ENCODE measurements around the gene RHO. TPM values are rescaled to one million over a fixed set of nuclear protein-coding genes. Genes with fewer than 3 reads are reported as not detected.

RHO gene
- total RNA-seq, 2 experiments from 2014 or later: not detected

GRCh38 chr3:129558081-129558771, 29.8 kb downstream of the RHO start:
- H3K36me3 Mint-ChIP-seq: no peaks in the 10 kb centered on the region
- H3K4me1 Mint-ChIP-seq: peaks cover 27% of the 10 kb centered on the region
- CTCF ChIA-PET: interaction anchor here (0.7 kb wide), 1 partner anchor 68 kb away, joined by 3 read pairs; no protein-coding TSS in a partner anchor
- H3K27ac Mint-ChIP-seq: no peak overlapping the region
- DNase-seq (no peak), ATAC-seq (peak; percentile 28)
- peaks cover 12% of the 10 kb centered on the region for H3K27me3 Mint-ChIP-seq
- H3K9me3 Mint-ChIP-seq (ENCODE audit: low read depth): no peaks in the 10 kb centered on the region
- H3K4me3 Mint-ChIP-seq: no peak overlapping the region

DNA sequence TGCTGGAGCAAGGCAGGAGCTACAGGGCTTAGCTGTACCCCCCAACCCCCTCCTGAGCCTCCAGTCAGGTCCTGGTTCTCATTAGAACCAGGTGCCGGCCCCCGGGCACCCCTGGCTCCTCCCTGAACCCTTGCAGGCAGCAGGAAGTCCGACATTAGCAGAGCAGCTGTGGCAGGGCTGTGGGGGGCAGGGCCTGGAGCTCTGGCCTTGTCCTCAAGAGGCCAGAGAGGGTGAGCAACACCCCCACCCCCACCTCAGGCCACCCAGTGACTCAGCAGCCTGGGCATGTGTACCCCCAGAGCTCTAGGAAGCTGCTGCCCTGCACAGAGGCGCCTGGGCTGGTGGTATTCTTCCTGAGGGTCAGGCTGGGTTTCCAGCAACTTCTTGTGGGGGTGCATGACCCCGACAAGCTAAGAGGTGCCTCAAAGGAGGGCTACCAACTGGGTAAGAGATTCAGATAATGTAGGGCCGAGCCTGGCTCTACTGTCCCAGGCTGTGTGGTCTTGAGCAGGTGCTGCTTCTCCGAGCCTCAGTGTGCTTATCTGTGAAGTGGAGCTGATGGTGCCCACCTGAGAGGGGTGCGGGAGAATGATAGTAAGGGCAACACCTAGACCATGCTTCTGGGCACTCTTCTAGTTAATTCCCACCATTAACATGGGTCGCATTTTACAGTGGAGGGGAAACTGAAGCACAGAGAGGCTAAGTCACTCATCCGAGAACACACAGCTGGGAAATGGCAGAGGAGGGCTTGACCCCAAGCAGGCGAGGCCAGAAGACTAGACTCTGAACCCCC, 30.5 kb downstream of the RHO start:
- H3K4me1 Mint-ChIP-seq: peaks cover 22% of the 10 kb centered on the region
- H3K27me3 Mint-ChIP-seq: peaks cover 9% of the 10 kb centered on the region
- ATAC-seq (no peak), DNase-seq (no peak)
- CTCF ChIA-PET: interaction anchor here (0.7 kb wide), 1 partner anchor 69 kb away, joined by 3 read pairs; no protein-coding TSS in a partner anchor
- no peaks in the 10 kb centered on the region for H3K36me3 Mint-ChIP-seq
- no peak overlapping the region for H3K27ac Mint-ChIP-seq
- H3K4me3 Mint-ChIP-seq: no peak overlapping the region
- H3K9me3 Mint-ChIP-seq (ENCODE audit: low read depth): no peaks in the 10 kb centered on the region

- CTCF ChIA-PET: no interaction called here
- DNase-seq (no peak), ATAC-seq (no peak)
- Mint-ChIP-seq H3K4me3 (no peak overlapping the region), H3K27ac (no peak overlapping the region), H3K9me3 (ENCODE audit: low read depth) (no peaks in the 10 kb centered on the region), H3K4me1 (peaks cover 17% of the 10 kb centered on the region), H3K27me3 (peaks cover 4% of the 10 kb centered on the region), H3K36me3 (no peaks in the 10 kb centered on the region)
These were observed 31.2 kb downstream of the RHO start for GRCh38 chr3:129559565-129560079.

GRCh38 chr3:129560269-129560787, 31.9 kb downstream of the RHO start:
- DNase-seq (no peak), ATAC-seq (no peak)
- H3K27ac Mint-ChIP-seq: no peak overlapping the region
- H3K9me3 Mint-ChIP-seq (ENCODE audit: low read depth): no peaks in the 10 kb centered on the region
- CTCF ChIA-PET: no interaction called here
- H3K4me3 Mint-ChIP-seq: no peak overlapping the region
- H3K4me1 Mint-ChIP-seq: peaks cover 14% of the 10 kb centered on the region
- H3K27me3 Mint-ChIP-seq: no peaks in the 10 kb centered on the region
- no peaks in the 10 kb centered on the region for H3K36me3 Mint-ChIP-seq

- Mint-ChIP-seq H3K4me1 (peaks cover 9% of the 10 kb centered on the region), H3K4me3 (no peak overlapping the region), H3K36me3 (no peaks in the 10 kb centered on the region), H3K27me3 (no peaks in the 10 kb centered on the region), H3K27ac (no peak overlapping the region), H3K9me3 (ENCODE audit: low read depth) (no peaks in the 10 kb centered on the region)
- CTCF ChIA-PET: no interaction called here
- ATAC-seq (no peak), DNase-seq (no peak)
These were observed 32.6 kb downstream of the RHO start for GRCh38 chr3:129560911-129561594.

GRCh38 chr3:129561619-129562248, 33.3 kb downstream of the RHO start:
- H3K27me3 Mint-ChIP-seq: no peaks in the 10 kb centered on the region
- no peak for ATAC-seq

GRCh38 chr3:129562803-129563202, 34.4 kb downstream of the RHO start:
- Mint-ChIP-seq H3K27me3 (no peaks in the 10 kb centered on the region), H3K4me1 (peaks cover 7% of the 10 kb centered on the region), H3K27ac (no peak overlapping the region), H3K9me3 (ENCODE audit: low read depth) (no peaks in the 10 kb centered on the region), H3K36me3 (no peaks in the 10 kb centered on the region), H3K4me3 (no peak overlapping the region)
- CTCF ChIA-PET: no interaction called here
- no peak for ATAC-seq
- DNase-seq: no peak

More at GRCh38 chr3:129561619-129562248, 33.3 kb downstream of the RHO start:
- Mint-ChIP-seq H3K4me1 (peaks cover 9% of the 10 kb centered on the region), H3K4me3 (no peak overlapping the region), H3K36me3 (no peaks in the 10 kb centered on the region), H3K27ac (no peak overlapping the region), H3K9me3 (ENCODE audit: low read depth) (no peaks in the 10 kb centered on the region)
- DNase-seq: no peak
- CTCF ChIA-PET: no interaction called here

- DNase-seq: no peak
- Mint-ChIP-seq H3K4me1 (peaks cover 4% of the 10 kb centered on the region), H3K27me3 (no peaks in the 10 kb centered on the region), H3K36me3 (no peaks in the 10 kb centered on the region), H3K9me3 (ENCODE audit: low read depth) (no peaks in the 10 kb centered on the region), H3K27ac (no peak overlapping the region), H3K4me3 (no peak overlapping the region)
- CTCF ChIA-PET: no interaction called here
- no peak for ATAC-seq
These were observed 34.9 kb downstream of the RHO start for GRCh38 chr3:129563332-129563731.

DNA sequence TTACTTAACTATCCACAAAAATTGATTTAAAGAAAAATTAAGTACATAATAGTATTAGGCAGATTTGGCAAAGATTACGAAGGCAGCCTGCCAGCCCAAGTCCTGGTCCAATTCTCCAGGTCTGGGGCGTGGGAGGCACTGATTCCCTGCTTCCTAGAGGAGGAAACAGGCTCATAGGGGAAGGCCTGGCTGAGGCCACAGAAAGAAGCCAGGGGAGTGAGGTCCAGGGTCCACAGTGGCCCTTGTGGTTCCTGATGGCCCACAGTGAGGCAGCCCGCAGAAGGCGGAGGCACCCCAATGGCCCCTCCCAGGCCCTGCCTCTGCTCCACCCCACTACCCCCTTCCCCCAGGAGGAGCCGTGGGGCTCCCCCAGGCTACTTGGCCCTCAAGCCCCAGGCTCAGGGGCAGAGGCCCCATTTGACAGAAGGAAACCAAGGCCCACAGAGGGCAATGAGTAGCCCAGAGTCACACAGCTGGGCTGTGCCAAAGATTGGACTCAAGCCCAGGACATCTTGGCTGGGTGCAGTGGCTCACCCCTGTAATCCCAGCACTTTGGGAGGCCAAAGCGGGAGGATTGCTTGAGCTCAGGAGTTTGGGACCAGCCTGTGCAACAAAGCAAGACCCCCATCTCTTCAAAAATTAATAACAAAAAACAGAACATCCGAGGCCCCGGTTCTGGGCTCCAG, 35.6 kb downstream of the RHO start:
- ATAC-seq: no peak
- no peaks in the 10 kb centered on the region for H3K9me3 Mint-ChIP-seq (ENCODE audit: low read depth)
- CTCF ChIA-PET: no interaction called here
- no peak overlapping the region for H3K27ac Mint-ChIP-seq
- DNase-seq: no peak
- H3K36me3 Mint-ChIP-seq: no peaks in the 10 kb centered on the region
- H3K4me3 Mint-ChIP-seq: no peak overlapping the region
- no peaks in the 10 kb centered on the region for H3K27me3 Mint-ChIP-seq
- H3K4me1 Mint-ChIP-seq: peaks cover 2% of the 10 kb centered on the region

GRCh38 chr3:129564981-129565644, 36.7 kb downstream of the RHO start:
- H3K36me3 Mint-ChIP-seq: no peaks in the 10 kb centered on the region
- H3K27ac Mint-ChIP-seq: no peak overlapping the region
- H3K9me3 Mint-ChIP-seq (ENCODE audit: low read depth): no peaks in the 10 kb centered on the region
- H3K4me3 Mint-ChIP-seq: no peak overlapping the region
- H3K27me3 Mint-ChIP-seq: no peaks in the 10 kb centered on the region
- H3K4me1 Mint-ChIP-seq: peaks cover 2% of the 10 kb centered on the region
- no peak for DNase-seq
- CTCF ChIA-PET: no interaction called here
- no peak for ATAC-seq

- Mint-ChIP-seq H3K9me3 (ENCODE audit: low read depth) (no peaks in the 10 kb centered on the region), H3K27ac (no peak overlapping the region), H3K4me1 (peaks cover 2% of the 10 kb centered on the region), H3K4me3 (no peak overlapping the region), H3K27me3 (no peaks in the 10 kb centered on the region), H3K36me3 (no peaks in the 10 kb centered on the region)
- no peak for DNase-seq
- CTCF ChIA-PET: interaction anchor here (1.3 kb wide), 1 partner anchor 97 kb away, joined by 3 read pairs; no protein-coding TSS in a partner anchor
- no peak for ATAC-seq
These were observed 37.5 kb downstream of the RHO start for GRCh38 chr3:129565902-129566301.

DNA sequence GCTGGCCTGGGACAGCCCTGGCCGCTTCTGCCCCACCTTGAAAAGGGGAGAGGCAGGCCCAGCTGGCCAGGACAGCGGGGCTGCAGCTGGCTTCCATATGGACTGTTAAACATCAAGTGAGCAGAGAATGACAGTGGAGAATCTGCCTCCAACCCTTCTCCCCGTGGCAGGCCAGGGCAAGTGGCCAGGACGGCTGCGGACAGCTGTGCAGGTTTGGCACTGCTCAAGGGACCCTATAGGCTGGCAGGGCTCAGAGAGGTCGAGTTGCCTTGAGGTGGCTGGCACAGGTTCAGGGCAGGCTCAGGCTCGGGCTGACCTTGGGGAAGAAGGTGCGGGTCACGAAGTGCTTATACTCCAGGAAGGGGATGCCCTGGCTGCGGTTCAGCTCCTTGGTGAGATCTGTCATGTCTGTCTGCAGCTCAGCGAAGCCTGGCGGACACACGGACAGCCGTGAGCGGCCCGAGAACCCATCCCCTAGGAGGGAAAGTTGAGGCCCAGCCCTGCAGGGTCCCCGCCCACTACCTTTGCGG, 38.8 kb downstream of the RHO start:
- peaks cover 2% of the 10 kb centered on the region for H3K4me1 Mint-ChIP-seq
- no peaks in the 10 kb centered on the region for H3K9me3 Mint-ChIP-seq (ENCODE audit: low read depth)
- H3K27me3 Mint-ChIP-seq: no peaks in the 10 kb centered on the region
- ATAC-seq: no peak
- H3K4me3 Mint-ChIP-seq: no peak overlapping the region
- CTCF ChIA-PET: interaction anchor here (2.0 kb wide), 1 partner anchor 10 kb away, joined by 7 read pairs; no protein-coding TSS in a partner anchor
- no peak for DNase-seq
- no peaks in the 10 kb centered on the region for H3K36me3 Mint-ChIP-seq
- no peak overlapping the region for H3K27ac Mint-ChIP-seq
